Stimulated activated CD4-positive, alpha-beta T cell treated with anti-CD3 and anti-CD28 coated beads, Interleukin-2, amount 100 ng/mL, for 48 hours (primary cell): Measurements from ENCODE around the gene ANKDD1A.

Source experiments
- DNase-seq, 2 donors: peaks; one replicate each; pipeline ENCODE4 v3.0.0-alpha.2; 2020

The ANKDD1A gene

DNA sequence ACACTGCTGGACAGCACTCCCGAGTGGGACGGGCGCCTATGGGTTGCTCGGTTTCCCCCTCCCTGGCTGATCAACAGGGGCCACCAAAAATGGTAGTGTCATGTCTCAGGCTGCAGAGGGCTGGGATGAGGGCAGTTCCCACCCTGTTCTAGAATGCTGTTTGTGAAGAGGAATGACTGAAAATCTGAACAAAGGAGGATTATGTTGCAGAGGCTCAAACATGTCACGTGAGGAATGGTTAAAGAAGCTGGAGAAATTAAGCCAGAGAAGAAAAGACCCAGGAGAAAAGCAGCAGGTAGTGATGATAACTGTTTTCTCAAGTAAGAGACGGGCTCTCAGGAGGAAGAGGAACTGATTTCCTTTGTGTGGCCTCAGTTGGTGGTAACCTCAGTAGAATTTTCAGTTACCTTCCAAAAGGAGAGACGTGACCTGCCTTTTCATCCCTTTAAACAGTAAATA is 67.6 kb downstream of the ANKDD1A start:
- DNase-seq = no peak

DNA sequence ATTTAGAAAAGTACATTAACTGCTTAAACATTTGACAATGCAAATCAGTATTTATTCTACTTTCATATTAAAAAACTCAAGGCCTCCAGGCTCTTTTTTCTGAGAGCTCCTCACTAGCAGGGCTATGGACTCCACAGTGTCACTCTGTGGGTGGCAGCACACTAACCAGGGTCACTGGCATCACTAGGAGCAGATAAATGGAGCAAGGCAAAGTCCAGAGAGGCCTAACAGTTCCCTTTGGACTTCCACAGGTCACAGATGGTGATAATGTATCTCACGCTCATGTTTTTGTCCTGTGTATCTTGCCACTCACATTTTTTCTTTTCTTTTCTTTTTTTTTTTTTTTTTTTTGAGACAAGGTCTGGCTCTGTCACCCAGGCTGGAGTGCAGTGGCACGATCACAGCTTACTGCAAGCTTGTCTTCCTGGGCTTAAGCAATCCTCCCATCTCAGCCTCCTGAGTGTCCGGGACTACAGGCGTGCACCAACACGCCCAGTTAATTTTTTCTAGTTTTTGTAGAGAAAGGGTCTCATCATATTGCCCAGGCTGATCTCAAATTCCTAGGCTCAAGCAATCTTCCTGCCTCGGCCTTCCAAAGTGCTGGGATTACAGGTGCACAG is 70.2 kb downstream of the ANKDD1A start:
- DNase-seq = no peak

DNA sequence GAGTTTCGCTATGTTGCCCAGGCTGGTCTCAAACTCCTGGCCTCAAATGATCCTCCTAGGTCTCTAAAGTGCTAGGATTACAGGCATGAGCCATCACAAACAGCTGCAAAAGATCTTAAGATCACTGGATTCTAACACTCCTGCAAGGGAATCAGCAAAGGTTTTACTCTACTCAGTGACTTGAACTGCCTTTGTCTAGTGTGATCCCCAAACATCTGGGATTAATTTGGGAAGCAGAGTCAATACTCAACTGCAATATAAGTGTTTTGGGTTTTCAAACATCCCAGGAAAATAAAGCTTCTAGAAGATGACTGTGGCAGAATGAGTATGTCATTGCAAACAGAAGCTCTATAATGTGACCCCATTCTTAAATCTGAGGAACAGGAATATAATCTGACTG is 70.8 kb downstream of the ANKDD1A start:
- DNase-seq = no peak

DNA sequence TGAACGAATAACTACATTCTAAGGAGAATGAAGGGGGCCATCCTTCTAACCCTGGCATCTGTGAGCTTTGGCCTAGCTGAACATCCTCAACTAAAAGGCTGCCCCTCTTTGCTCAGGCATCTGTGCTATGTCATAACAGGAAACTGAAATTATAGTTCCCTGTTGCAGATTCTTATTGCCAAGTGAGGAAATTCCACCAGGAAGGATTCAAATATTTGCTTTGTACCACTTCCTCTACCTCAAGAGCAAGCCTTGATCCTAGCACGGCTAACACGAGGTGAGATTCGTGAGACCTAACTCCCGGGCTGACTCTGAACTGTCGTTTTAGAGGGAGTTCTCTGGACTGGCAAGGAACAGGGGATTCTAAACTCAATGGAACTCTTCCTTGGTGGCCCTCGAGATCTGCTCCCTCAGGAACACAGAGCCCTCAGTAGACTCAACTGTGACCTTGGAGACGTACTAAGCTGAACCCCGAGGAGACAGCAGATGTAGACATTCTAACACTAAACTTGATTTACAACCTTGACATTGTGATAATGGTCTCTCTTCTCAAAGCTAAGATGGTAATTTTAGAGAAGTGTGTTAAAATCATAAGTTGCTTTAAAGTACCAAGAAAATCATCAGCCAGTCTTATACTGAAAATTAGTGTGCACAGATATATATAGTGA is 73.8 kb downstream of the ANKDD1A start:
- DNase-seq = no peak

DNA sequence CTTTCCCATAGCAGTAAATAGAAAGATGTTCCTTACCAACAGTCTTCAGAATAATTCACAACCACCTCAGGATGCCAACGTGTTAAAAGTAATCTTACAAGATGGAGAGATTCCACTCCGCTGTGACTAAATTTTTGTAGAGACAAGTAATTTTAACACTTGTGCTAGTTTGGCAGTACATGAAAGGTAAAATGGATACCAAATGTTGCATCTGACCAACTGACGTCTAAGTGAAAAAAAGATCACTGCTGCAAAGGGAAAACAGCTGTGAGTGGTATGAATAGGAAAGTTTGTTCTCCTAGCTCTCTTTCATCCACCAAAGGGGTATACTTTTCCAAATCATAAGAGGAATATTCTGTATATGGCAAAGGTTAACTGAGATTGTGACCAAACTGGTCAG is 75.4 kb downstream of the ANKDD1A start:
- no peak for DNase-seq

DNA sequence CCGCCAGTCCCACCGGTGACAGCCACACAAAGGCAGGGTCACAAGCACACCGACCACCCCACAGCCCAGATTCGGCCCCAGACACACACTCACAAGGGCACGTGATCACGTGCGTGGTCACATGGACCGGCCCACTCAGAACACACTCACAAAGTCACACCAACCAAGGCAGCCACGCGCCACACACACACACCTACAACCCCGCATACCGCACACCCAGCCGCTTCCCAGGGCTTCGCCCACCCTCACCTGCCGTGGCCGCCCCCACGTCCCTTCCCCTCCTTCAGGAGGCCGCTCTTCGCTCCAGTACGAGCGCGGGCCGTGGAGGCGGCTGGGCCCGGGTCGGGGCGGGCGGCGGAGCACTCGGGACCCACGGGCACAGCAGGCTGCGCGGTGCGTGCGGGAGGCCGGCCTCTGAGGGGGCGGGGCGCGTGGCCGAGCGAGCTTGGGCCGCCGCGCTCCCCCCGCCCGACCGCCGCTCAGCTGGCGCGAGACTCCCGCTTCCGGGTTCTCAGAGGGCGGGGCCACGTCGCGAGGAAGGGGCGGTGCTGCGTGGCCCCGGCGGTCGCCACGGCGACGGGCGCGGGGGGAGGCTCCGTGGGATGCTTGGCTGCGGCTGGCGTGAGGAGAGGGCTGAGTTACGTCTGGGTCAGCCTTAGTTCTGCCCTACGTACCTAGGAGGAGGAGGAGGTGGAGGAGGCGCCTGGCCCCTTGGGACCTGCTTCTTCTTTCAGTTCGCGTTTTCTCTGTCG is 77.9 kb downstream of the ANKDD1A start, which contains the start of gene SPG21:
TSS of gene SPG21 (minus strand) at position 499 of the 752 bp plus-strand sequence. CDS start 6,345 bp downstream, outside the sequence.
- peak; percentile 89 for DNase-seq

DNA sequence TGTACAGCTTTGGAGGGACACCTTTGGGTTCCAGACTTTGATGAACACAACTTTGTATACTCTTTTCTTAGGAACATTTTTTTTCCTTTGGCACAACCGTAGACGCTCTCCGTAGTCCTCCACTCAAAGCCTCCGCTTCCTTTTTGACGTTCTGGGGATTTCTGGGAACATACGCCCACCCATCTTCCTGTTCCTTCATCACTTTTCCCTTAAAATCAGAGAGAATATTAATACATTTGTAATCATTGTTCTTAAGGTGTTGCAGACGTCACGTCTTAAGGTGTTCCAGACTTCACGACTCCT is 78.4 kb downstream of the ANKDD1A start:
- DNase-seq = no peak

DNA sequence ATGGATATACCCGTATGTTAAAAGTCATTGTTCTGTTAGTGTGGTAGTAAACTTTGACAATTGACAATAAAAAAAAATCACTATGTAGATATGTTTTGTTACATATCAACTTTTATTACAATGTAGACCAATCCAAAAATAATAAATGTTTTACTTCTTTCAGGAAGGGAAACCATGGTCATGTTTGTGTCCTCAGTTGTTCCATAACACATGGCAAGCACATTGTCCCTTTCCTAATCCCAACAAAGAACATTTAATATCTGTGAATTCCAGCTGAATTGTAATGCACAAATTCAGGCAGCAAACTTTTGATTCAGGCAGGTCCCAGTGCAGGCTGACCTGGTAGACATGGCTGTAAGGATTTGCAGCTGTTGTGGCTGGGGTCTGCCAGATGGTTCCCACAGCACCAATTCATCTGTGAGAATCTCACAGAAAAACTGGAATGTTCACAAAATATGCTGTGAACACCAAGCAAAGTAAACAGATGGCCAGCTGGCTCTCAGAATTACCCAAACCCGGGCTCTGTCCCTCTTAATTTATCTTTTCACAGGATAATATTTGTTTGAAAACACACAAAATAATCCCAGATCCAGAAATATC is 79.9 kb downstream of the ANKDD1A start:
- DNase-seq = no peak

DNA sequence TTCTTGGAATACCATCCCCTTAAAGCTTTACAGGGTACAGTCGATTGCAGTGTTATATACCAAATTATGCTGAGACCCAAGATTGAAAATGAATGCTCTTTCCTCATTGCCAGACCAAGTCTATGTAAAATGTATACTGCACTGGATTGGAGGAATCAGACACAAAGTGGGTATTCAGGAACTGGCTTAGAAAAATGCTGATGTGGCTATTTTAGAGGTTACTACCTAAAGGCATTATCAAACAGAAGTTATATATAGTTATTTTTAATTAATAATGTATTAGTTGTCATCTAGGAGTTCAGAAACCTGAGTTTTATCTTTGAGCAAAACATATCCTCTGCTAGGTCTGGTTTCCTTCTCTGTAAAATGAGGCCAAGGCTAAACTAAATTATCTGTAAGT is 81.6 kb downstream of the ANKDD1A start:
- no peak for DNase-seq

DNA sequence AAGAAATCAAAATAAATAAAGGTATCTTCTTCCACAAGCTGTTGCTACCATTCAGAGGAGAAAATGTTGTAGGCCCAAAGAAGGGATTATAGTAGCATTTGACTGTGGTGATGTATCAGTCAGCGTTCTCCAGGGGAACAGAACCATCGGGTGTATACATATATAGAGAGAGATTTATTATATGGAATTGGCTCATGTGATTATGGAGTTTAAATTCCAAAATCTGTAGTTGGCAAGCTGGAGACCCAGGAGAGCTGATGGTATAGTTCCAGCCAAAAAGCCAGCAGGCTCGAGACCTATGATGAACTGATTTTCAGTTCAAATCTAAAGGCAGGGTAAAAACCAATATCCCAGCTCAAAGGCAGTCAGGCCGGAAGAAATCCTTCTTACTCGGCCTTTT is 85.4 kb downstream of the ANKDD1A start:
- DNase-seq = no peak

DNA sequence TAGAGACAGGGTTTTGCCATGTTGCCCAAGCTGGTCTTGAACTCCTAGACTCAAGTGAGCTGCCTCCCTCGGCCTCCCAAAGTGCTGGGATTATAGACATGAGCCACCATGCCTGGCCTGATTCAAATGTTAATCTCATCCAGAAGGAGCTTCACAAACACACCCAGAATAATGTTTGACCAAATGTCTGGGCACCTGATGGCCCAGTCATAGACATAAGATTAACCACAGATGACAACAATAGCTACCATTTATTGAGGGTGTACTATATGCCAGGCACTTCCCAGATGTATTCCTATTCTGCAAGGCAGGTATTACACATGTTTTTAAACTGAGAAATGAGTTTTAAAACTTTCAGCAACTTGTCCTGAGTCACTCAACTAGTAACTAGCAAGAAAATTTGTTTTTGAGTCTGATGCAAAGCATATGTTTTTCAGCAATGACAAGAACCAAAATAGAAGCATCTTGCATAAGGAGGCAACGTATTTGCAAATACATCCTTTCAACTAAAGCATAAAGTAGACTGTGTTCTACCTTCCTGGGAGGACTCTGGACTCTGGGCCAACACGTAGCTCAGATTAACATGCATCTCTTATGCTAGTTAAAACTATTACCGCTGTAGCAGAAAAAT is 86.2 kb downstream of the ANKDD1A start:
- DNase-seq = no peak

DNA sequence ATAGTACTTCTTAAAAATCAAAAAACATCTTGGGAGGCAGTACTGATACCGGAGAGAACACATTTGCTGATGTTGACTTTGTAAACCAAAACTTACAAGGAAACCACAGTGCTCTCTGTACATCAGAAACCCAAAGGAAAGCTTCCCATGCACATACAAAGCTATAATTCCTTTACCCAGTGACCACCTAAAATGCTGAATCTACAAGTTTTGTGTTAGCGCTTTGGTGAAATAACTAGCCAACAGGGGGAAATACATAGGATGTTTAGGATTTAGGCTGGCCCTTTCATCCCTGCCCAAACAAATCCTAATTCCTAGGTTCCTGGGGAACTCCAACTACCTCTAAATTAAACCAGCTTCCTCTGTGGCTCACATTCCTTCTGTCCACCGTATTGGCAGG is 93.3 kb downstream of the ANKDD1A start:
- no peak for DNase-seq

DNA sequence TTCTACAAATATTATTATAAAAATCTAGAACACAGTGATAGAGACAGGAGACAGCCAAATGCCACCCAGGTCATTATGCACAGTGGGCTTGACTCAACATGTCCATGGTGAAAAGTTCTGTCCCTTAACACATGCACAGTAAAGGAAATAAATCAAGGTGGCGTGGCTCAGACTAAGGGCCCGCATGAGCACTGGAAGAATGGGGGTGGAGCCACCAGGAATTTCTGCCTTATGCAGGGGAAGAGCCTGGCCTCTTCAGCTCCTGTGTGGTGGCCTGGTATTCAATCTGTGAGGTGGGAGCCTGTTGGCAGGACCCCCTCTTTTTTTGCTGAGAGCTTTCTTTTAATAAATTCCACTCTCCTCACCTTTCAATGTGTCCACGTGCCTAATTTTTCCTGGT is 95.2 kb downstream of the ANKDD1A start:
- no peak for DNase-seq
